ENCODE results near the gene CACNB2.

GRCh38 chr10:18178854-18179483 lies 38.7 kb downstream of the CACNB2 start:
- TF ChIP-seq EP300 (IDR thresholded peaks at IDR 0.05; ENCODE audit: borderline replicate concordance in 1 of 2, control insufficient read depth in 1 of 2, low read depth in 2 of 2, low read length in 2 of 2), result no peak
- TF ChIP-seq GABPA (IDR thresholded peaks at IDR 0.05; ENCODE audit: low read depth), result no peak
- TF ChIP-seq CTCF (IDR thresholded peaks at IDR 0.05 in 2 of 3, conservative IDR thresholded peaks at IDR 0.05 in 1 of 3; ENCODE audit: control insufficient read depth in 2 of 3, extremely low read depth in 1 of 3, insufficient read depth in 1 of 3, low read depth in 3 of 3, low read length in 3 of 3), result no peak
- TF ChIP-seq POLR2A (IDR thresholded peaks at IDR 0.05; ENCODE audit: low read depth, low read length), result no peak
- TF ChIP-seq NFIC (IDR thresholded peaks at IDR 0.05; ENCODE audit: low read depth, low read length), result no peak
- TF ChIP-seq PBX3 (IDR thresholded peaks at IDR 0.05; ENCODE audit: insufficient replicate concordance, low read depth, low read length), result no peak
- no peak for TF ChIP-seq TCF7 (IDR thresholded peaks at IDR 0.05; ENCODE audit: borderline replicate concordance)

All from GM12878 (cell line).